GM19452 (cell line): ENCODE data around the gene KRT71.
"Not testable (repeated sequence)": the region's sequence is repeated elsewhere in the genome, so short reads cannot be mapped to it uniquely, and the experiment has no call there.

Experiments used
- ATAC-seq: cut with Tn5 transposase; IDR thresholded peaks from one replicate; pipeline ENCODE4 v1.9.1; 2021; ENCODE audit not compliant: unreplicated experiment

KRT71 gene

GRCh38 chr12:52522346-52523011, 30.5 kb downstream of the KRT71 start:
- ATAC-seq = no peak

DNA sequence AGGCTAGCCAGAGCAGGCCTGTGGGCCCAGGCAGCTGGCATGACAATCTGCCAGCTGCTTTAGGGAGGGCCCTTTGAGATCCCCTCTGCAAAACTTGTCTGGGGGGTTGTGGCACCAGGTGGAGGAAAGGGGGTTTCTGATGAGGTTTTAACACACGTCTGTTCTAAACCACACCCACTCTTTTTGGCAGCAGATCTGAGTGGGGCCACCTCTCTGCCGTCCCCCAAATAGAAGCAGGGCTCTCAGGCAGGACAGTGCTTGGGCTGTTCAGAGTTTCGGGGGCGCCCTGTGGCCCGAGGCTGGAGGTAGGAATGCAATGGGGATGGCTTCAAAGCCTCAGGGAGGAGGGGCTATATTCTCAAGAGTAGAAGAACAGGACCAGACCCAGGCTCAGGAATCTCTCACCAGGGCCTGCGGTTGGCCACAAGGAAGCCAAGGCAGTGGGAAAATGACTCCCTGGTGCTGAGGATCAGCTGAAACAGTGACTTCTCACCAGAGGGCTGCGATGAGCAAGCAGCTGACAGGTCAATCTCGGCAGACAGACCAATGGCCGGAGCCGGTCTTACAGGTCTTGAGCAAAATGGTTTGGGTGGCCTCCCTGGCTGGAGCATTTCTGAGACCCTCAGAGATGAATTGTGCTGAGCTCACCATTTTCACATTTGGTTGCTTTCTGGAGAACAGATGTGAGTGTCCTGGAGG, 31.2 kb downstream of the KRT71 start:
- no peak for ATAC-seq

DNA sequence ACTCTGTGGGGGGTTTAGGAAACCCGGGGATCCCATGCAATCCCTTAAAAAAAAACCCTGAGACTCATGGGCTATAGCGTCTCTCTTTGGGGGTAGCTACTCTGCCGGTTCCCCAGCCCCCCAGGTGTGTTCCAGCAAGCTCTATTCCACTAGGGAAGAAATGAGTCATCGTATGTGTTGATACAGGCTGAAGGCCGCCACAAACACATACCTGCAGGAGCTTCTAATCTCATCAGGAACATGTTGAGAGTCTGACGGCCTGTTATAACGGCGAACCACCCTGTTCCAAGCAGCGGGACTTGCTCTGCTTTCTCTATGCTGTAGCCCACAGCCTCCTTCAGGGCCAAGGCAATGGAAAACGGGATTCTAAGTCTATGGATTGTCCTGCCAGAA, 31.8 kb downstream of the KRT71 start:
- no peak for ATAC-seq

GRCh38 chr12:52519826-52520662, 32.9 kb downstream of the KRT71 start, which contains the start of gene KRT5:
TSS of gene KRT5 (minus strand) at chr12:52520394. CDS start at chr12:52520296, 98 bp downstream.
- no peak for ATAC-seq

- ATAC-seq = no peak
These were observed 33.6 kb downstream of the KRT71 start for GRCh38 chr12:52519387-52519703.

DNA sequence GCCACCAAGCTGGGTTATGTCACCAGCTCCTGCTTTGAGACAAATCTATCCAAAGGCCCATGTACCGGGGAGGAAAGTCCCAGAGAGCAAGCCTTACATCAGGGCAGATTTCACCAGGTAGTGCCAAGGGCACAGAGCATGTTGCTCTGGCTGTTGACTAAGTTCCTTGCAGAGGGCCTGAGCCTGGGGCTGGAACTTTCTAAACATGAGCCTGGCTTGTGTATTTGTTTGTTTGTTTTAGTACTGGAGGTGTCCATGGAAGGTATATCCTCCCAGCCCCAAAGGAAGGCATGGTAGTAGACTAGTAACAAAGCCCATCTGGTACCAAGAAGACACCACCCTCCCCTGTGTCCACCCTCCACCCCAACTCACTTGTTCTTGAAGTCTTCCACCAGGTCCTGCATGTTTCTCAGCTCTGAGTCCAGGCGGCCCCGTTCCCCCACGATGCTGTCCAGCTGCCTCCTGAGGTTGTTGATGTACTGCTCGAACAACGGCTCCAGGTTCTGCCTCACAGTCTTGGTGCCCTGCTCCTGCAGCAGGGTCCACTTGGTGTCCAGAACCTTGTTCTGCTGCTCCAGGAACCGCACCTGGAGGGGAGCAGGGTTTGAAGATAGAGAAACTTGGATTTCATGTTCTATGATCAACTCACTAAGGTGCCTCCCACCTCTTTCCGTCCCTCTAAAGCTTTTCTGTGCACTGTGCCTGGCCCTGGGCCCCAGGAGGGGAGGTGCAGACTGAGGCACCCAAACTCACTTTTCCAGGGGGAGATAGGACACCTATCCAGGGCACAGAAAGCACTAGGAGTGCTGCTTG, 34.2 kb downstream of the KRT71 start:
- no peak for ATAC-seq

DNA sequence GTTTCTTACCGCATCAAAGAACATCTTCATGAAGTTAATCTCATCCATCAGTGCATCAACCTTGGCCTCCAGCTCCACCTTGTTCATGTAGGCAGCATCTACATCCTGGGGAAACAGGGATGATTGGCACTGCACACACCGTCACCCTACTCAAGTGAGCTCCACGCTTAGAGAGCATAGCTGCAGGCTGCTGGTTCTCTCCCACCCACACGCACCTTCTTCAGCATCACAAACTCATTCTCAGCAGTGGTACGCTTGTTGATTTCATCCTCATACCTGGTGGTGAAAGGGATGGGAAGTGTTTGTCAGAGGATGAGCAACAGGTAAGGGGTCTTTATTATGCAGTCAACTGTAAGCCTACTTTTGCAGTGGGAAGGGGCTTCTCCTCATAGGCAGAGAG, 35.1 kb downstream of the KRT71 start:
- ATAC-seq = no peak

DNA sequence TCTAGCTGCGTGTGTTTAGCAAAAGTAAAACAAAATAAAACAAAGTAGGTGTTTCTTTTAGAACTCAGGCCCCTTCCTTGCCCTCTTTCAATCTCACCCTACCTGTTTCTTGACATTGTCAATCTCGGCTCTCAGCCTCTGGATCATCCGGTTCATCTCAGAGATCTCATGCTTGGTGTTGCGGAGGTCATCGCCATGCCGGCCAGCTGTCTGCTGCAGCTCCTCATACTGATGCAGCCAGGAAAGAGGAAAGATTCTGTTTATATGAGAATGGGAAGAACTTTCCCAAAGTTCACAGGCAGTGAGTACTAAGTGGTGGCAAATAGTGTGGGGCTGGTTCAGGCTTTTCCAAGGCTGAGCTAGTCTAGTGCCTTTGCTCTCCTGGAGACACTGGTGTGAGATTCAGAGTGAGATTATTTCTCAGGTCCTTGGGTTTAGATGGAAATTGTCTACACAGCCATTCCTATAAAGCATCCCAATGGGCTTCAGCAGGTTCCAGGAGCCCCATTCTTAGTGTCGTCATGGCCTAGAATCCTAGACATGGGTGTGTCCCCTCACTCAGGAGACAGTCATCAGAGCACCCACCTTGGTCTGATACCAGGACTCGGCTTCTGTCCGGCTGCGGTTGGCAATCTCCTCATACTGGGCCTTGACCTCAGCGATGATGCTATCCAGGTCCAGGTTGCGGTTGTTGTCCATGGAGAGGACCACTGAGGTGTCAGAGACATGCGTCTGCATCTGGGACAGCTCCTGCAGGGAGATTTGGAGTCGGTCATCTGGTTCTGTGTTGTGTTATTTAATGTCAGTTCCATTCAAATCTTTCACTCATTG, 35.7 kb downstream of the KRT71 start:
- ATAC-seq = no peak

DNA sequence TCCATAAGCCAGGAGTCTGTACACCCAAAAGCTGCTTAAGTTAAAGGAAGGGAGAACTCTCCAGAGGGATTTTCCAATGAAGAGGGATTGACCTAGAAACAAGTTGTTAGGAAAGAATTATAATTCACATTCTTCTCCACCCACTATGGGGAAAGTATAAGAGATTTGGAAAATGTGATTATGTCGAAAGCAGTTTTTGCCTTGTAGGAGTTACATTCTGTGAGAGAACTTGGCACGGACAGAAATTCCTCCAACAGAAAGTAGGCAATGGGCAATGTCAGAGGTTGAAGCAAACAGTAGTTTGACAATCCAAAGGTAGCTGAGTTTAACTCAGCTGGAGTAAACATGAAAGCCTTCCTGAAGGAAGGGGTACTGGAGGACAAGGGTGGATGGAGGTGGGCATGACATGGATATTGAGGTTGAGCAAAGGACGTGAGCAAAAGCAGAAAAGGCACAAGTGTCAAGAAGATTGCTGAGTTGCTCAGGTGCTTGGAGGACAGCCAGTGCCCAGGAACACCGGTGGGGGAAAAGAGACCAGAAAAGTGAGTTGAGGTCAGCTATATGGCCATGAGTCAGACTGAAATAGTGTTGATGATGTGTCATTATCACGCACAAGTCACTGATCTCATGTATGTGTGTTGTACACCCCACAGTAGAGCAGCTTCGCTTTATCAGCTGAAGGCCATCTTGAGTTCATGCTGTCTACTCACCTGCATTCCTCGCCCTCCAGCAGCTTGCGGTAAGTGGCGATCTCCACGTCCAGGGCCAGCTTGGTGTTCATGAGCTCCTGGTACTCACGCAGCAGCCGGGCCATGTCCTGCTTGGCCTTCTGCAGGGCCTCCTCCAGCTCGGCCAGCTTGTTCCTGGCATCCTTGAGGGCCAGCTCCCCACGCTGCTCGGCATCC, 36.8 kb downstream of the KRT71 start:
- no peak for ATAC-seq

GRCh38 chr12:52515319-52515646, 37.7 kb downstream of the KRT71 start:
- ATAC-seq = no peak

DNA sequence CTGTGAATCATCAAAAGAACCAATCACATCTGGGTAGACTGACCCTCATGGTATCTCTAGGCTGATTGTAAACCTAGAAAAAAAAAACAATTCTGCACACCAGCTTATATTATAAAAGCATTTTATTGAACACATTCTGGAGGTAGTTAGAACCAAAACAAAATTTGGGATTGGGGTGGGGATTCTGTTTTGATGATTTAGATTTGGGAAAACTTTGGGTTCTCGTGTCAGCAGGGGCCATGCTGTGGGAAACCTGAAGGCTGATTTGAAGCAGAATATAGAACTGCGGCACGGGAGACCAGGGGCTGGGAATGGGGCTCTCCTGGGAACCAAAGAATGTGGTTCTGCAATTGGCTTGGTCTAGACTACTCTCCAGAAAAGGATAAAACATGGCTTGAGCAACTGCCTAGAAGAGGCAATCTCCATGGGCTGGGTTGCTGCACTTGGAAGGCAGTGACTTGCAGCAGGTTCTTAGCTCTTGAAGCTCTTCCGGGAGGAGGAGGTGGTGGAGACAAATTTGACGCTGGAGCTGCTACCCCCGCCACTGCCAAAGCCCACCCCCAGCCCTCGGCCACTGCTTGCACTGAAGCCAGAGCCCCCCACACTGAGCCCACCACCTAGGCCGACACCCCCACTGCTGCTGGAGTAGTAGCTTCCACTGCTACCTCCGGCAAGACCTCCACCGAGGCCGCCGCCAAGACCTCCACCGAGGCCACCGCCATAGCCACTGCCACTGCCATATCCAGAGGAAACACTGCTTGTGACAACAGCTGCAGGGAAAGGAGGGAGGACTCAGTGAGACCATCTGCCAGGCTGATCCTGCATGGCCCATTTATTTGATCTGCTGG, 38.2 kb downstream of the KRT71 start:
- no peak for ATAC-seq

- ATAC-seq = no peak
These were observed 39.2 kb downstream of the KRT71 start for GRCh38 chr12:52513736-52514135.

DNA sequence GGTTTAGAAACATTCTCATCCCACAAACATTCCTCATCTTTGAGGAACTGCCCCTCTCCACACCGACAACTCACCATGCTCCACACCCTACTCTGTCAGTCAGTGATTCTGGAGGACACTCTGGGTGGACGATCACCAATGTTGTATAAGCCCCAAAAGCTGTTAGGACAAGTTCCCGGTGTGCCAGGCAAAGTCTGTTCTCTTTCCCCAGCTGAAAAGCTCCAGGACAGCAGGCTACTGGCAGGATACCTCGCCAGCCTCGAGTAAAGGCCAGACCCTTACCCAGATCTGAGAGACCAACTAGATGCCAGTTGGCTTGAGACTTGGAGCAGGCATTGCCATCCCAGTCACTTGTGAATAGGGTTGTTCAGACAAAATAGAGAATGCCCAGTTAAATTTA, 44.7 kb downstream of the KRT71 start:
- ATAC-seq = no peak

- ATAC-seq = no peak
These were observed 45.9 kb downstream of the KRT71 start for GRCh38 chr12:52506858-52507715.

- ATAC-seq = no peak
These were observed 50.1 kb downstream of the KRT71 start for GRCh38 chr12:52502877-52503276.

DNA sequence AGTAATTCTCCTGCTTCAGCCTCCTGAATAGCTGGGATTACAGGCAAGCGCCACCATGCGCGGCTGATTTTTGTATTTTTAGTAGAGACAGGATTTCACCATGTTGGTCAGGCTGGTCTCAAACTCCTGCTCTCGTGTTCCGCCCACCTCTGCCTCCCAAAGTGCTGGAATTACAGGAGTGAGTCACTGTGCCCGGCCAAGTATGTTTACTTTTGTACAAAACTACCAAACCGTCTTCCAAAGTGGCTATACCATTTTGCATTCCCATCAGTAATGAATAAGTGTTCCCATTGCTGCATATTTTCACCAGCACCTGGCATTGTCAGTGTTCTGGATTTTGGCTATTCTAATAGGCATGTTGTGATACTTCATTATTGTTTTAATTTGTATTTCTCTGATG, 51.5 kb downstream of the KRT71 start:
- ATAC-seq = no peak

DNA sequence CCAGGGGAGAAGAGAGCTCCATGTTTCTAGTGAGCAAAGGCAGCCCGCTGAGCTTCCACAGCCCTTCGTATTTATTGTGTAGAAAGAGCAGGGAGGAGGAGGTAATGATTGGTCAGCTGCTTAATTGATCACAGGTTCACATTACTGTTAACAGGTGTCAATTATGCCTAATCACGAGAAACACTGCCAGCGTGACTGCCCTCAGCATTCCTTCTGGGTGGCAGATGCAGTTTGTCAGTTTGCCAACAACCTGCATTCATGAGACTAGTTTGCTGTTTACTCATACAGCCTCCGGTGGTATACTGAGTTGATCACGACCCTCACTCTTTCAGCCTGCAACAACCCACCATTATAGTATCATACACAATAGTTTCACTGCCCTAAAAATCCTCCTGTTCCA, 52.4 kb downstream of the KRT71 start:
- not testable (repeated sequence) for ATAC-seq
